Fibroblast of mammary gland (primary cell): ENCODE data around the gene STXBP5.

Experiments used
- DNase-seq: peaks from one replicate; pipeline ENCODE4 v3.0.0-alpha.2; 2010; ENCODE audit warnings: low read depth
- H3K4me3 ChIP-seq: 2 replicates; pipeline ENCODE4 v1.5.1; 2011; ENCODE audit warnings: low read depth, mild to moderate bottlenecking, low read length, moderate library complexity; ENCODE audit not compliant: control insufficient read depth
- TF ChIP-seq, protein P1 (sequence below): conservative IDR thresholded peaks from 2 replicates; pipeline ENCODE4 v1.5.1; 2011; ENCODE audit warnings: low read depth, low read length, inconsistent platforms; ENCODE audit not compliant: control insufficient read depth, insufficient read depth

STXBP5 gene

DNA sequence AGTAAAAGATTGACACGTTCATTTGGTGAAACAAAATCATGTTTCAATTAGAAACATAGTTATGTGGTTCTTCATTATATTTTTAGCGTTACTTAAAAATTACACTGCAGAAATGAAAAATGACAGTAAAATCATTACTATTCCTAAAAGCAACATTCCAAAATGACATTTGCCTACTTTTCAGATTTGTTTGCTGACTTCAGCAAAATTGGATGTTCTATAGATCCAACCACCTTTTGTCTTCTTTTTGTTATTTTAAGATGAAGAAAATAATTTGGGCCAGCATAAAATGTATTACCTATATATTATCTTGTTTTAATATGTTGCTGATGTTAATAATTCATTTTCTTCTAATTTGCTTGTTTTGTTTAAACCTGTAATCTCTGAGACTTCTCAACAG is 30.5 kb downstream of the STXBP5 start:
- no peak overlapping the region for H3K4me3 ChIP-seq
- no peak for DNase-seq
- TF ChIP-seq, protein P1, sequence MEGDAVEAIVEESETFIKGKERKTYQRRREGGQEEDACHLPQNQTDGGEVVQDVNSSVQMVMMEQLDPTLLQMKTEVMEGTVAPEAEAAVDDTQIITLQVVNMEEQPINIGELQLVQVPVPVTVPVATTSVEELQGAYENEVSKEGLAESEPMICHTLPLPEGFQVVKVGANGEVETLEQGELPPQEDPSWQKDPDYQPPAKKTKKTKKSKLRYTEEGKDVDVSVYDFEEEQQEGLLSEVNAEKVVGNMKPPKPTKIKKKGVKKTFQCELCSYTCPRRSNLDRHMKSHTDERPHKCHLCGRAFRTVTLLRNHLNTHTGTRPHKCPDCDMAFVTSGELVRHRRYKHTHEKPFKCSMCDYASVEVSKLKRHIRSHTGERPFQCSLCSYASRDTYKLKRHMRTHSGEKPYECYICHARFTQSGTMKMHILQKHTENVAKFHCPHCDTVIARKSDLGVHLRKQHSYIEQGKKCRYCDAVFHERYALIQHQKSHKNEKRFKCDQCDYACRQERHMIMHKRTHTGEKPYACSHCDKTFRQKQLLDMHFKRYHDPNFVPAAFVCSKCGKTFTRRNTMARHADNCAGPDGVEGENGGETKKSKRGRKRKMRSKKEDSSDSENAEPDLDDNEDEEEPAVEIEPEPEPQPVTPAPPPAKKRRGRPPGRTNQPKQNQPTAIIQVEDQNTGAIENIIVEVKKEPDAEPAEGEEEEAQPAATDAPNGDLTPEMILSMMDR: no peak

DNA sequence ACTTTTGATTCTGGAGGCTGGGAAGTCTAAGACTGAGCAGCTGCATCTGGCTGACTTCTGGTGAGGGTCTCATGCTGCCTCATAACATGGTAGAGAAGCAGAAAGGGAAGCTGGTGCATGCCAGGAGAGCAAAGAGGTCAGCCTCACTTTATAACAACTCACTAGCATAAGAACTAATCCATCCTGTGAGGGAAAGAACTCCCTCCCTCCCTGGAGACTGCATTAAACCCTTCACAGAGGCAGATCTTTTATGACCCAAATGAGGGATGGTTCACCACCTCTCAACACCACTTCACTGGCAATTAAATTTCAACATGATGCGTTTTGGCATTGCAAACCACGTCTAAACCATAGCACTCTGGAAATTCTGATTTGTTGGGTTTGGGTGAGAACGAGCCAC is 33.9 kb downstream of the STXBP5 start:
- TF ChIP-seq, protein P1: no peak
- DNase-seq: no peak
- no peak overlapping the region for H3K4me3 ChIP-seq

DNA sequence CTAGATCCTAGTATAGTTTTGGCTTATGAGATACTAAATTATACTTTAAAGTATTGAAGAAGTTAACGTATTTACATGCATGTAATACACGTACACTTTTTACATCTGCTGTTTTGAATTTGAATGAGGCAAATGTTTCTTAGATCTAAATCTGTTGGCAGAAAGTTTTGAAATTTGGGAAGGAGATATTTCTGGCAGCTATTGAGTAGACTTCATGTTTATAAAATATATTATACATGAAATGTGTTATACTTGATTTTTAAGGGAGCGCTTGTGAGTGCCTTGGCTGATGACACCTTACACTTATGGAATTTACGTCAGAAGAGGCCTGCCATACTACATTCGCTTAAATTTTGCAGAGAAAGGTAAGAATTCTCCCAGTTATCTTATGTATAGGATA is 34.7 kb downstream of the STXBP5 start:
- no peak for DNase-seq
- H3K4me3 ChIP-seq: no peak overlapping the region
- TF ChIP-seq, protein P1: no peak

DNA sequence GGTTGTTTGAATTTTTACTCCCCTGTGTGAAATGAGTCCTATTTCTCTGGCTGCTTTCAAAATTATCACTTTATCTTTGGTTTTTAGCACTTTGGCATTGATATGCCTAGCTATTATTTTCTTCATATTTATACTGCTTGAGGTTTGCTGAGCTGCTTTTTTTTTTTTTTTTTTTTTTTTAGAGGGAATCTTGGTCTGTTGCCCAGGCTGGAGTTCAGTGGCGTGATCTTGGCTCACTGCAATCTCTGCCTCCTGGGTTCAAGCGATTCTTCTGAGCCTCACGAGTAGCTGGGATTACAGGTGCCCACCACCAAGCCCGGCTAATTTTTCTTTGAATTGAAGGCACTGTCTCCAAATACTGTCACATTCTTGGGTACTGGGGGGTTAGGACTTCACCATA is 40.6 kb downstream of the STXBP5 start:
- no peak for DNase-seq
- TF ChIP-seq, protein P1: no peak
- no peak overlapping the region for H3K4me3 ChIP-seq

DNA sequence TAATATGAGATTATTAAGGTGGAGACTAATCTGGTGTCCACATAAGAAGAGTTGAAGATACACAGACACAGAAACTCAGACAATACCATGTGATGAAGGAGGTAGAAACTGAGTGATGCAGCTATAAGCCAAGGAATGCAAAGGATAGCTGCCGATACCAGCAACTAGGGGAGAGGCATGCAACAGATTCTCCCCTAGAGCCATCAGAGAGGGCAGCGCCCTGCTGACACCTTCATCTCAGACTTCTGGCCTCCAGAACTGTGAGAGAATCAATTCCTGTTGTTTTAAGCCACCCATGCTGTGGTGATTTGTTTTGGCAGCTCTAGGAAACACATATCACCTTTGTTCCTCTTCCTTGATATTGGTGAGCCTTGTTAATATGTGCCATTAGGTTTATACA is 41.5 kb downstream of the STXBP5 start:
- TF ChIP-seq, protein P1: no peak
- DNase-seq: no peak

DNA sequence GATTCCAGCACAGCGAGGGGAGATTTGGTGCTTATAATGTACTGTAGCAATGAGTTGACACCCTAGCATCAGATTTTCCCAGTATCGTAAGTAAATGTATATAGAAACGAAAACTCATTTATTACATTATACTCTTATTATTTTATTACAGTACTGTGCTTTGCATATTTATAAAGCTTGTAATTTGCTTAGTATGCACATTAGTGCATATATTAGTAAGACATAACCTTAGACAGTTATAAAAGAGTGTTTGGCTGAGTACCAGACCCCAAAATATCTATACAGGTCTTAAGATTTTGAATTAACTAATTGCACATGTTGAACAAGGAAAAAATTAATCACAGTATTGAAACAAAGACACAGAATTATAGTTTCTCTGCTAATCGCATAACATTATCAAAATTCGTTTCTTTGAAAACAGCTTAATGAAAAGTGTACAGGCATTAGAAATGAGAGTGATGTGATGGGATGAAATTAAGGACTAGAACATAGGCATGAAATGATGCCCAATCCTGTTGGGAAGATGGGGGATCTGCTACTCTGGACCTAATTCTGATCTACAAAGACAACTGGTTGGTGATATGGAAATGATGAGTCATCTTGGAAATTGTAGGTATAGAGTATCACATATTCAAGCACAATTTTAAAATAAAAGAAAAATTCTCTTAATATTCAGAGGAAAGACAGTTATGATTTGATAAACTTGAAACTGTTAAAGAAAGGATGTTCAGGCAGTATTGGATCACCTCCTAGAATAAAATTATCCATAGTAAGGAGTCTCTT is 42.8 kb downstream of the STXBP5 start:
- no peak for DNase-seq
- TF ChIP-seq, protein P1: no peak
- no peak overlapping the region for H3K4me3 ChIP-seq

More for the DNA sequence above, 41.5 kb downstream of the STXBP5 start:
- H3K4me3 ChIP-seq: no peak overlapping the region
